Fibroblast of skin of right quadriceps (primary cell): ENCODE data around the gene TRIM46.

Experiments used
- DNase-seq: peaks from one replicate; pipeline ENCODE4 v3.0.0-alpha.2; 2013

The TRIM46 gene, protein sequence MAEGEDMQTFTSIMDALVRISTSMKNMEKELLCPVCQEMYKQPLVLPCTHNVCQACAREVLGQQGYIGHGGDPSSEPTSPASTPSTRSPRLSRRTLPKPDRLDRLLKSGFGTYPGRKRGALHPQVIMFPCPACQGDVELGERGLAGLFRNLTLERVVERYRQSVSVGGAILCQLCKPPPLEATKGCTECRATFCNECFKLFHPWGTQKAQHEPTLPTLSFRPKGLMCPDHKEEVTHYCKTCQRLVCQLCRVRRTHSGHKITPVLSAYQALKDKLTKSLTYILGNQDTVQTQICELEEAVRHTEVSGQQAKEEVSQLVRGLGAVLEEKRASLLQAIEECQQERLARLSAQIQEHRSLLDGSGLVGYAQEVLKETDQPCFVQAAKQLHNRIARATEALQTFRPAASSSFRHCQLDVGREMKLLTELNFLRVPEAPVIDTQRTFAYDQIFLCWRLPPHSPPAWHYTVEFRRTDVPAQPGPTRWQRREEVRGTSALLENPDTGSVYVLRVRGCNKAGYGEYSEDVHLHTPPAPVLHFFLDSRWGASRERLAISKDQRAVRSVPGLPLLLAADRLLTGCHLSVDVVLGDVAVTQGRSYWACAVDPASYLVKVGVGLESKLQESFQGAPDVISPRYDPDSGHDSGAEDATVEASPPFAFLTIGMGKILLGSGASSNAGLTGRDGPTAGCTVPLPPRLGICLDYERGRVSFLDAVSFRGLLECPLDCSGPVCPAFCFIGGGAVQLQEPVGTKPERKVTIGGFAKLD

DNA sequence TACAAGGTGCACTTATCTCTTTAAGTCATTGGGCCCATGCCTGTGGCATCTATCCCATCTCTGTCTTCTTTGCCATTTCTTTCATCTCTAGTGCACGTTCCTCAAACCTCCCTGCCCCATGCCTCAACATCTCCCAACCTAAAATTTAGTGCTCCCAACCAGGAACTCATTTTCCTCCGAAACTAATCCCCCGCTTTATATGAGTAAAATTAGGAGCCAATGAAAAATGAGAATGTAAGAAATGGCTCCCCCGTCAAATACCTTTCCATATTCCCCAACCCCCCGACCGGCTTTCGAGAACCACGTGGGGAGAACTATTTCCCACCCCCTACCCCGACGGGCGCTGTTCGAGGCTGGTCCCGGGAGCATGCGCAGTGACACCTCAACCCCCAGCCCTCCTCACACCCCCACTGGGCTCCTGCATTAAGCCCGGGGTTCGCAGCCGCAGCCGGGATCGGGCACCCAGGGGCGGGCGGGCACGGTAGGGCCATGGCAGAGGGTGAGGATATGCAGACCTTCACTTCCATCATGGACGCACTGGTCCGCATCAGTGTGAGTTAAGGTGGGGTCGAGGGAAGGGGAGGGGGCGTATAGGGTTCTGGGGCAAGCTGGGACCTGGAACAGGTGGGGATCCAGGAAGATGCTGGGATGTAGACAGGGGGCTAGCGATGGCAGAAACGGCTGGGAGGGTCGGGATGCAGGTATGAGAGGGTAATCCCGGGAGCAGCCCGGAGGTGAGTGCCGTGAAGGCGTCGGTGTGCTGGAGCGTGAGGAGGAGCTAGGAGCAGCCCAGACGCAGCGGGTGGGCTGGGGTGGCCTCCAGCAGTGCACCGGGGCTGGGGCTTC lies at the start of gene TRIM46:
Gene TRIM46 (plus strand): TSS at position 372 of the 846 bp plus-strand sequence. CDS start 118 bp downstream, at position 490.
- peak; percentile 80 for DNase-seq

DNA sequence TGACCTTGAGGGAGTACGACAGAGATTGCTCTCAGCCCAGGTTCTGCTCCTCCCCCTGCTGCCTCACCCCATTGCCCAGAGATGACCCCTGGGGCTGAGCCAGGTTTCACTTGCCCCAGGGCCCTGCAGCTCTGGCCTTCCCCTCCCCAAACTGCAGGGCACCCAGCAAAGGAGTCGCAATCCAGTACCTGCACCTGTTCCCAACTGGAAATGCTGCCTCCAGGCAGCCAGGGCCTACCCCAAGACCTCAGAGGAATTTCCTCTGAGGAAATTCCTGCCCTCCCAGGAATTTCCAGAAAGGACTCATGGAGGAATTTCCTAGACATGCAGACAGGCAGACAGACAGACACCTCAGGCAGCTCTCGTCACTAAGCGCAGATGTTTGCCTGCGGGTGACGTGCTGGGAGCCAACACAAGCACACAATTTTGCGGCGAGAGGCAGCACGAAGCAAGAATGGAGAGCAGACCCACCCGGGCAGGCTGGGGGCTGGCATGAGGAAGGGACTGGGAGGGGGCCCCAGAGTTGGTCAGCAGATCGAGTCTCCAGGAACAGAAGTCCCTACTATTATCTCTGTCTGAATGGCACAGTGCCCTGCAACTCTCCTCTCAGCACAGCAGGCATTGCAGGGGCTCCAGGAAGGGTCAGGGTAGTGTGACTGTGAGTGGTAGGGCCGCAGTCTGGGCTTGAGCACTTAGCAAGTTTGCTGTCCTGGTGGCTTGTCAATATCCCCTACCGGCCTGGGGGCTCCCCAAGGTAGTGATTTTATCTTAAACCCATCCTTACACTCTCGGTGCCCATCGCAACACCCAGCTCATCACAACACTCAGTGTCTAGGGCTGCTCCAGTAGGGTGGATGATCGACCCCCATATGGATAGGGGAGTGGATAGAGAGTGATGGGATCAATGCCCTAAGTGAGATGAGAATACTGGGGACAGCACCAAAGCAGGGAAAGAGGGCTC lies 48.9 kb upstream of the TRIM46 start:
- DNase-seq = no peak

DNA sequence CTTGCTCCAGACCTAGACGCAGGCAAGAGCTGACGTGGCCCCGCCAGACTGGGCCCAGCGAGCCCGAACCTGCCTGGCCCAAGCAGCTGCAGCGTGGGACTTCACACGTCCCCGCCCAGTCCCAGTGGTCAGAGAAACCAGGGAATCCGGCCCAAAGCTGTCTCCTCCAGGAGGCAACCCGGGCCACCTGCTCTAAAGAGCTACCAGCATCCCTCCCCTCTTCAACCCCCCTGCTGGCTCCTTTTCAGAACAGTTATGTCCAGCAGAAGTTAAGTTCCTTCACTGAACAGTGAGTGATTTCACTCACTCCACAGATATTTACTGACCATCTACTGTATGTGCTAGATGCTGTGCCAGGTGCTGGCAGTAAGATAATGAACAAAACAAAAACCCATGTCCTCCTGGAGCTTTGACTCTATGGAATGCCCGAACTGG lies 48.1 kb upstream of the TRIM46 start:
- DNase-seq = no peak

DNA sequence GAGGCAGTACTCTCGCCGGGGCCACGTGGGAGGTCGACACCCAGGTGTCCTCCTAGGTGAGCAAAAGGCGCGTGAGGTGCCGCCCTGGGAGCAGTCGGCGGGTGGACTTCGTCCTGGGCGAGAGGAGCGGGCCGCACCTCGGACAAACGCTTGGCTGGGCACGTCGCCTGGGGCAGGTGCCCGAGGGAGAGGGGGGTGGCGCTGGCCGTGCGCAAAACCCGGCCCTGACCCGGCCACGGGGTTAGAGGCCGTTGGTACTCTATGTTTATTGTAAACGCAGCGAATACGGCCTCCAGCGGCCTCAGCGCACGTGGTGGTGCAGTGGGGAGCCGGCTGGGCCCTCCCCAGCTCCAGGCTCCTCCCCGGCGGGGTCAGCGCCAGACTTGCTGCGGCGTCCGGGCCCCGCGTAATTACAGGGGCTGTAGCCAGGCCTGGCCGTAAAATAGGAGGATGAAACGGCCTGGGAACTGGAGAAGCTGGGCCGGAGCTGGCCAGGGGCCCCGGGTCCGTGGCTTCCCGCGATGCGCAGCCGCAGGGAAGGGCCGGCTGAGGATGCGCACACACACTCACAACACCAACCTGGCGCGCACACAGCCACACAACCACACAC lies 47.6 kb upstream of the TRIM46 start:
- no peak for DNase-seq

DNA sequence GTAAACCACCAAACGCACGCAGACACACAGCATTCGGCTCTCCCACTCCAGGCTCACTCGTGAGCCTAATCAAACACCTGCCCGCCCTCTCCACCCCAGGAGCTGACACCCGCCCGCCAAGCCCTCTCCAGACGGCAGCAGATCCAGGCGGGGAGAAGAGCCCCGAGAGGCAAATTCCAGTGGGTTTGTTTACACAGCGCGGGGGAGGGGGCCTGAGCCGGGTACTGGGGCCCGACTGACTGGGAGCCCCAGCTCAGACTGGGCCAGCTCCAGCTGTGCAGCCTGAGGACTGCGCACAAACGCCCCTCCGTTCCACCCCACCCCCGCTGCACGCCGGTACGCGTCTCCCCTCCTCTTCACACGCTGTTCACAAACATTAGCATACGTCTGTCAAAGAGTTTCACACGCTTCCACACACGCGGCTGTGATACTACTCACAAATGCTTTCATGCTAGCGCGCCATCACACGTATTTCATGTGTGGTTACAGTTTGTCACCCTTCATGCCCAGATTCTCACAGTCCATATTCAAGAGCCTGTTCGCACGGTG lies 47.0 kb upstream of the TRIM46 start:
- DNase-seq = no peak

DNA sequence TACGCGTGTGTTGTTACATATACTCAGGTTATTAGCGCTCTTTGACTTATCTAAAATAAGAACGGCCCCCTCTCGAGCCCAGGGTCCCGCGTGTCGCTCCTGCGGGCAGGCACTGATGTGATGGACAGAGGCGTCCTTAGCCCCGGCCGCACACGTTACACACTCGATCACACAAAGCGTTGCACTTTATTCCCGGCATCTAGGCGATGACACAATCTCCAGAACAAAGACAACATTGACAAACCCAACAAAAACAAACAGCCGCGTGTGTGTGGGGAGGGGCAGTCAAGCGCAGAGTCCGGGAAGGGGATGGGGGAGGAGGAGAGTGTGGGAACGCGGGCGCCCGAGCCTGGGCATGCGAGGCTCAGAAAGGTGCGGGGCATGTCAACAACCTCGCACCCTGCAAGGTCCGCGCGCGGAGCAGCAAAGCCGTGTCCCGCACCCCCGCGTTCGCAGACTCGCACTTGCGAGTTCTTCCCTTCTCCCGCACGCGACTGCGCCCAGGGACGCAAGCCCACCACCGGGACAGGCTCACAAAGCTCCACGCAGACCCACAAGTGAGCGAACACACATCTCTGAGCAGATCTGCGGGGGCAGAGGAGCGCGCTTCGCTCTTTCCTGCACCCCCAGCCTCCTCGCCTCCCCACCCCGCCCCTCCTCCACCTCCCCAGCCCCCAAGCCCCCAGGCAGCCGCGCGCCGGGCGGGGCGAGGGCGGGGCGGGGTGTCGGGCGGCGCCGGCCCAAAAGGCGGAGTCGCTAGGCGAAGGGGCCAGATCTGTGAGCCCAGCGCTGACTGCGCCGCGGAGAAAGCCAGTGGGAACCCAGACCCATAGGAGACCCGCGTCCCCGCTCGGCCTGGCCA lies 46.3 kb upstream of the TRIM46 start, which contains the start of gene EFNA1:
Gene EFNA1 (plus strand): TSS at position 772 of the 862 bp plus-strand sequence. CDS start 102 bp downstream, outside the sequence.
- no peak for DNase-seq

DNA sequence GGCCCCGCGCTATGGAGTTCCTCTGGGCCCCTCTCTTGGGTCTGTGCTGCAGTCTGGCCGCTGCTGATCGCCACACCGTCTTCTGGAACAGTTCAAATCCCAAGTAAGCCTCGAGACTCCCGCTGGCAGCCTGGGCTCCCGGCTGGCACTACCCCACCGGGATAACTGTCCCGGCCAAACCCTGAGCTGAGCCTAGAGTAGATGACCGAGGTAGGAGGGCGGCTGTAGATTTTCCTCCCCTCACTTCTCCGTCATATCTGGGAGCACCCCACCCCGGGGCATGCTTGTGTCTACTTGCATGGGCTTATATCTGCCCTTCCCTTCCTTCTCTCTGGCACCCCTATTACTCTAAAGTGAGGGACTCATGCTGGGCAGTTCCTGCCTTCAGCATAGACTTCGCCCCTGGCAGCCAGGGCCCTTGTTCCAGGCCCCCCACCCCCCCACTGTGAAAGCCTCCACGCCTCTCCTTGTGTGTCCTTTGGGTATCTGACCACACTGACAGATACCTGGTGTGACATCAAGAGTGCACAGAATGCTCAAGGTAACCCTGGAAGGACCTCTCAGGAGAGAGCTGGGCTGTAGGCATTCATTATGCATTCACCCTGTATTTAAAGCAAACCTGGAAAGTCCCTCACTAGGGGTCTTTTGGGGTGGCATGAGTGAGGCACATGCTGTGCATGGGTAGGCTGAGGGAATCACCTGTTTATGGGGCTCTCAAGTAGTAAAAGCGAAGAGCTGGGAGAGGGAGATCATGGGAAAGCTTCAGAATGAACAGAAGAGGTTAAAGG lies 45.5 kb upstream of the TRIM46 start:
- DNase-seq = no peak

DNA sequence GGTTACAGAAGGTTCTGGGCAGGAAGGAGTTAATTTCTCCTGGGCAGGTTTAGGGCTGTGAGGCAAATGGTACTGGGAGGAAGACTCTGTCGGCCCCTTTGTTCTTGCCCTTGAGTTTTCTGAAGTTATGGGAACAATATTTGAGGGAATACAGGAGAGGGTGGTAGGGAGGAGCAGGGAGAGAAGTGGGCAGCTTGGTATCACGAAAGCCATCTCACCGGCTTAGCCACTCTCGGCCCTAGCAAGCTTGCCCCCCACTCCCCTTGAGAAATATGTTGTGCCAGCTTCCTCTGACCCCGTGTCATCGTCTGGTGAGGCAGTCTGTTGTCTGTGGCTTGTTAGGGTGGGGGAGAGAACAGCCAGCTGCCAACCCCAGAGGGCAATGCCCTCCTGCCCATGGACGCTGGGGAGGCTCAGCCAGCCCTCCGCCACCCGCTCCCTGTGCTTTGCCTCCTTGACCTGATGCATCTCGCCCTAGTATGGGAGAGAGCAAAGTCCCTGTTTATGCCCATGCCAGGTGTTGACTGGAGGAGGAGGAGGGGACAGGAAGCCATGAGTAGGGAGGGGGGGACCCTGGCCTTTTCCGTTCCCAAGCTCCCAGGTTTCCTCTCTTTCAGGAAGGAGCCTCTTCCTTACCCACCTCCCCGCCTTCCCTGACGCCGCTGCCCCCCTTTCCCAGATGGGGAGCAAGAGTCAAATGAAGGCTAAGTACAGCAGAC lies 44.7 kb upstream of the TRIM46 start:
- DNase-seq = no peak

DNA sequence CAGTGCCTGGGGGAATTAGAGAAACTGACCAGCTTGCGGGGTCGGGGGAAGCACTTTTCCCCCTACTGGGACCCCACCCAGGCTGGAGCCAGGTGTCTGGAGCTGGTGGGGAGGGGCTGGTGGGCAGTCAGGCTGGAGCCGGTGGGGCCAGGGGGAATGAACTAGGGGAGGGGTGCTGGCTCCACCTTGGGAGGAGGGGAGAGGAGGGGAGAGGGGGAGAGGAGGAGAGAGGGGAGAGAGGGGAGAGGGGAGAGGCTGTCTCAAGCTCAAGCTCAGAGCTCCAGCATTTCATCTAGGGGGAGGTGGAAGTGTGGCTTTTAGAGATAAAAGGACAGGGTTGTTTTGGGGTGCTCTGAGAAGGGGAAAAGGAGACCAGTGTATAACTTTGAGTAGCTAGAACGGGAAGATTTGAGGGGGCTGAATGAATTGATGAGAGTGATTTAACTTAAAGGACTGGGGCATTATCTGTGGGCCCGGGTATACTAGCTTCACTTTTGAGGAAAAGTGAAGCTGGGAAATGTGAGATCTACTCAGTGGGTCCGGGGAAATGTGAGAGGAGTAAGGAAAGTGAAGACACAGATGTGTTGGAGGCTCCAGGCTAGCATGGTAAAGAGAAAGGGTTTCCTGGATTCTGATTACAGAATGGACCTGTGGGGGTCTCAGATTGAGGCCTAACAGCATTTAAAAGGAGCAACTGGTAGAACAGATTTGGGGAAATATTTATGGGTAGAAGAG lies 43.2 kb upstream of the TRIM46 start:
- no peak for DNase-seq

DNA sequence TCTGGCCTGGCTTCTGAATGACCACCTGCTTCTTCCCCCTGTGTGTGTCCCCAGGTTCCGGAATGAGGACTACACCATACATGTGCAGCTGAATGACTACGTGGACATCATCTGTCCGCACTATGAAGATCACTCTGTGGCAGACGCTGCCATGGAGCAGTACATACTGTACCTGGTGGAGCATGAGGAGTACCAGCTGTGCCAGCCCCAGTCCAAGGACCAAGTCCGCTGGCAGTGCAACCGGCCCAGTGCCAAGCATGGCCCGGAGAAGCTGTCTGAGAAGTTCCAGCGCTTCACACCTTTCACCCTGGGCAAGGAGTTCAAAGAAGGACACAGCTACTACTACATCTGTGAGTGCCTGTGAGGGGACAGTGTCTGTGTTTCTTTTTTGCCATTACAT lies 42.4 kb upstream of the TRIM46 start:
- DNase-seq = no peak

DNA sequence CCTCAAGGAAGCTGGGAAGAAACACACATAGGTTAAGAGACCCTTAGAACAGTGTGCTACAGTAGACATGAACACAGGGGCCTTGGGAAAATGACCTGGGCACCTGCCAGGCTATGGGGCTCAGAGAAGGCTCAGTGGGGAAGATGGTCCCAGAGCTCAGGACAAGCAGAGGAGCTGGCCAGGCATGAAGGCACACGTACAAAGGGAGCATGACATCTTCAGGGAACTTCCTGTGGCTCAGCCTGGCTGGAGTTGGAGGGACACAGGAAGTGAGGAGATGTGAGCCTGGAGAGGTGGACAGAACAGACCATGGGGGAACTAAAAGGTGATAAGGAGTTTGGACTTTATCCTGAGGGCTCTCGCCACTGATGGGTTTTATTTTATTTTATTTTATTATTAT lies 41.8 kb upstream of the TRIM46 start:
- no peak for DNase-seq

DNA sequence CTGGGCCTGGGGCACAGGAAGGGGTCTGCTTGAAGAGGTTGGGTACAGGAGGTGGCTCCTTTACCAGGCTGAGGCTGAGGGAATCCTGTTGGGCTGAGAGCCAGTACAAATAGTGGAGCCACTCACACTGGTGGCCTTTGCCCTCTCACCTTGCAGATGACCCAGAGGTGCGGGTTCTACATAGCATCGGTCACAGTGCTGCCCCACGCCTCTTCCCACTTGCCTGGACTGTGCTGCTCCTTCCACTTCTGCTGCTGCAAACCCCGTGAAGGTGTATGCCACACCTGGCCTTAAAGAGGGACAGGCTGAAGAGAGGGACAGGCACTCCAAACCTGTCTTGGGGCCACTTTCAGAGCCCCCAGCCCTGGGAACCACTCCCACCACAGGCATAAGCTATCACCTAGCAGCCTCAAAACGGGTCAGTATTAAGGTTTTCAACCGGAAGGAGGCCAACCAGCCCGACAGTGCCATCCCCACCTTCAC lies 39.8 kb upstream of the TRIM46 start:
- no peak for DNase-seq

DNA sequence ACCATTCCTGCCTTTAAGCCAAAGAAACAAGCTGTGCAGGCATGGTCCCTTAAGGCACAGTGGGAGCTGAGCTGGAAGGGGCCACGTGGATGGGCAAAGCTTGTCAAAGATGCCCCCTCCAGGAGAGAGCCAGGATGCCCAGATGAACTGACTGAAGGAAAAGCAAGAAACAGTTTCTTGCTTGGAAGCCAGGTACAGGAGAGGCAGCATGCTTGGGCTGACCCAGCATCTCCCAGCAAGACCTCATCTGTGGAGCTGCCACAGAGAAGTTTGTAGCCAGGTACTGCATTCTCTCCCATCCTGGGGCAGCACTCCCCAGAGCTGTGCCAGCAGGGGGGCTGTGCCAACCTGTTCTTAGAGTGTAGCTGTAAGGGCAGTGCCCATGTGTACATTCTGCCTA lies 39.3 kb upstream of the TRIM46 start:
- no peak for DNase-seq

DNA sequence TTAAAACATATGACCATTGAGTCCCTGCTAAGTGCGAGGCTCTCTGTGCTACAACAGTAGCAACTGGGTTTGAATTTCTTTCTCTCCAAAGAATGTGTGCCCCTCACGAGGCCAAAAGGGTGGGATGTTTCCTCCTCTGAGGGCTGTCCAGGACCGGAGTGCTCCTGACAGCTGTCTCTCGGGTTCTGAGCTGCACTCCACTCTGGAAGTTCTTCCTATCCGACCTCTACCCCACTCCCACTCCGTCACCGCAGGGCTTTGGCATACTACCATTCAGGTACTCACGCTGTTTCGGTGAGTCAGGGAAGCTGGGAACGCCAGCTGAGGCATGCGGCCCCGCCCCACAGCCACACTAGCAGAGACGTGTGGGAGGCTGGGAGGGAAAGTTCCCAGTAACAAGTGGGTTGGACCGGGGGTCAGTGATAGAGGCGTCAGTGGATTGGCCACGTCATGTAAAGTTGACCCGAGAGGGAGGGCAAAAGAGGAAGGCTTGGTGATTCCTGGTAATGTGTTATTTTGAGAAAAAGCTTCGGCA lies 38.7 kb upstream of the TRIM46 start:
- DNase-seq = peak; percentile 90

DNA sequence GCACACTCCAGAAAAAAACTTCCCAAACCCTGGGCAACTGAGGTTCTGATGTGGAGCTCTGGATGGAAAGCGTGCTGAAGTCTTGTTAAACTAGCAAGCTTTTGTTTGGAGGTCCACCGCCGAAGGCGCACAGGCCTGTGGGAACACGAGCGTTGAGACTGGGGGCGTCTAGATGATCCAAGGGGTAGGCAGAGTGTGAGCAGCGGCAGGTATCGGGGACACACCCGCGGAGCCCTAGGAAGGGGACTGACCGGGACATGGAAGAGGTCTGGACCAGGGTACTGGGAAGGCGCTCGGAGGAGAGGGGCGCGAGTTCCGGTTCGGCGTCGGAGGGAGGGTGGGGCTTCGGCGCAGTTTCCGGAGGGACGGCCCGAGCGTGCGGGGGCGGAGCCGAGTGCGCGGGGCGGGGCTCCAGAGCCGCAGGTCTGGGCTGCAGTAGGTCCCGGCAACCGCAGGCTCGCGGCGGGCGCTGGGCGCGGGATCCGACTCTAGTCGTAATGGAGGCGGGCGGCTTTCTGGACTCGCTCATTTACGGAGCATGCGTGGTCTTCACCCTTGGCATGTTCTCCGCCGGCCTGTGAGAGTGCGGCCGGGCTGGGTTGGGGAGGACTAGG lies 38.1 kb upstream of the TRIM46 start, which contains the start of gene SLC50A1:
Gene SLC50A1 (plus strand): TSS at position 438 of the 614 bp plus-strand sequence. CDS start 60 bp downstream, at position 498.
- peak; percentile 91 for DNase-seq

DNA sequence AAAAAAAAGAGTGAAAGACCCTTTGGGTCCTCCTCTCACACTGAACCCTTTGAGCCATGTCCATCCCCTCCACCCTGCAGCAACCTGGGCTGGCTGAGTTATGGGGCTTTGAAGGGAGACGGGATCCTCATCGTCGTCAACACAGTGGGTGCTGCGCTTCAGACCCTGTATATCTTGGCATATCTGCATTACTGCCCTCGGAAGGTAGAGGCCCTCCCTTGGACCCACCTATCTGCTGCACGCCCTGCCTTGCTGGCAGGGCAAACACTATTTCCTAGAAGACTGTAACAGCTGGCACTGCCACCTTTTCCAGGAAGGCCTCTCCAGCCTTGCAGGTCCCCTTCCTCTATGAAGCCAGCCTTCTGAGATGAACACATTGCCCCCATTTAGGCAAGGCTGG lies 36.9 kb upstream of the TRIM46 start:
- DNase-seq = no peak
